NCI-H526 treated with DMSO at 0.1 percent for 48 hours (cell line): Measurements from ENCODE around the gene MTM1.

Source experiments
- DNase-seq: peaks from one replicate; lab custom pipeline; 2025; lab: John Stamatoyannopoulos, UW

MTM1 gene

GRCh38 chrX:150715184-150715583 is 146.8 kb downstream of the MTM1 start:
- DNase-seq = no peak

DNA sequence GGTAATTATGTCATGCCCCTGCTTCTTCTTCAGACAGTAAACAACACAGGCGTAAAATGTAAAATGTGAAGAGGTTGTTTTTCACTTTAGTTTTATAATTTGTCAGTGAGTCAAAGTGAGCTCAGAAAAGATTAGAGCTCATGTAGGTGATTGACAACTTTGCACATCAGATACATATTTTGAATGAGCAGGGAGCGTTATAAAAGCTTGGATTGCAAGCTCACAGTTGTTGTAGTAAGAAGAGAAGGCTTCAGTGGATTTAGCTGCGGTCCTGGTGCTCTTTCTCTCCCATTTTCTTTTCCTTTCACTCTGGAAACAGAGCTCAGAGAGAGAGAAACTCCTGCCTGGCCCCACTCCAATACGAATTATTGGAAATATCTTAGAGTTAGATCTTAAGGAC is 151.2 kb downstream of the MTM1 start:
- DNase-seq = no peak
